ENCODE results near the gene EMILIN1.
"Not testable (repeated sequence)": the region's sequence is repeated elsewhere in the genome, so short reads cannot be mapped to it uniquely, and the experiment has no call there.

The EMILIN1 gene

GRCh38 chr2:27071277-27071989, 7.0 kb upstream of the EMILIN1 start, which contains the start of gene OST4:
OST4 (minus strand) TSS chr2:27071654.
- CTCF ChIA-PET = interaction anchor here (1.1 kb wide), 1 partner anchor 827 kb away, joined by 3 read pairs; the partner anchor contains the start of genes HADHA and HADHB

GRCh38 chr2:27071990-27072830, 6.2 kb upstream of the EMILIN1 start:
- CTCF ChIA-PET = interaction anchor here (1.5 kb wide), 1 partner anchor 9 kb away, joined by 4 read pairs; no protein-coding TSS in a partner anchor
- POLR2A ChIA-PET = interaction anchor here (0.6 to 5.2 kb wide), 14 partner anchors 9 to 226 kb away, joined by 3 to 91 read pairs (median 6); partner anchors contain the start of genes AGBL5, KHK, SLC30A3 and TRIM54
- DNase-seq (ENCODE audit: extremely low spot score) = peak; percentile 10
- no peak for TF ChIP-seq ARNT (IDR thresholded peaks at IDR 0.05)
- TF ChIP-seq NFRKB (IDR thresholded peaks at IDR 0.05) = no peak
- TF ChIP-seq ZNF384 (IDR thresholded peaks at IDR 0.05) = no peak
- no peak for TF ChIP-seq HDGF (IDR thresholded peaks at IDR 0.05; ENCODE audit: borderline replicate concordance)
- TF ChIP-seq LEF1 (IDR thresholded peaks at IDR 0.05; ENCODE audit: borderline replicate concordance) = no peak
- no peak for TF ChIP-seq TARDBP (IDR thresholded peaks at IDR 0.05)
- TF ChIP-seq BHLHE40 (IDR thresholded peaks at IDR 0.05; ENCODE audit: borderline replicate concordance) = no peak
- no peak for TF ChIP-seq L3MBTL2 (conservative IDR thresholded peaks at IDR 0.05)
- no peak for TF ChIP-seq SP1 (IDR thresholded peaks at IDR 0.05)
- TF ChIP-seq FOXK2 (IDR thresholded peaks at IDR 0.05) = no peak
- TF ChIP-seq PKNOX1 (IDR thresholded peaks at IDR 0.05) = no peak
- no peak for TF ChIP-seq CTBP1 (IDR thresholded peaks at IDR 0.05; ENCODE audit: borderline replicate concordance)
- no peak for TF ChIP-seq ELF4 (IDR thresholded peaks at IDR 0.05)
- no peak for TF ChIP-seq FOXM1 (IDR thresholded peaks at IDR 0.05; ENCODE audit: borderline replicate concordance)
- no peak for TF ChIP-seq SUZ12 (IDR thresholded peaks at IDR 0.05)
- TF ChIP-seq FOXA1 (IDR thresholded peaks at IDR 0.05) = no peak

More at GRCh38 chr2:27071277-27071989, 7.0 kb upstream of the EMILIN1 start, which contains the start of gene OST4:
- TF ChIP-seq ZNF384 (IDR thresholded peaks at IDR 0.05) (no peak), NFRKB (IDR thresholded peaks at IDR 0.05) (no peak), TARDBP (IDR thresholded peaks at IDR 0.05) (no peak)
- peak; percentile 96 for DNase-seq (ENCODE audit: extremely low spot score)
- POLR2A ChIA-PET = interaction anchor here (0.6 to 5.2 kb wide), 15 partner anchors 9 to 225 kb away, joined by 3 to 91 read pairs (median 5); partner anchors contain the start of genes AGBL5, KHK, SLC30A3 and TRIM54

GRCh38 chr2:27072920-27073319, 5.5 kb upstream of the EMILIN1 start:
- CTCF ChIA-PET = interaction anchor here (1.5 kb wide), 1 partner anchor 8 kb away, joined by 4 read pairs; no protein-coding TSS in a partner anchor
- DNase-seq (ENCODE audit: extremely low spot score) = no peak
- TF ChIP-seq FOXK2 (IDR thresholded peaks at IDR 0.05) (no peak), CTBP1 (IDR thresholded peaks at IDR 0.05; ENCODE audit: borderline replicate concordance) (no peak), TARDBP (IDR thresholded peaks at IDR 0.05) (no peak), FOXA1 (IDR thresholded peaks at IDR 0.05) (no peak), HDGF (IDR thresholded peaks at IDR 0.05; ENCODE audit: borderline replicate concordance) (no peak)
- POLR2A ChIA-PET = interaction anchor here (1.1 to 5.2 kb wide), 4 partner anchors 10 to 20 kb away, joined by 3 to 91 read pairs (median 46); partner anchors contain the start of genes AGBL5 and KHK

- no peak for TF ChIP-seq NFRKB (IDR thresholded peaks at IDR 0.05)
- no peak for TF ChIP-seq CTBP1 (IDR thresholded peaks at IDR 0.05; ENCODE audit: borderline replicate concordance)
Observed at GRCh38 chr2:27073782-27074181, 4.6 kb upstream of the EMILIN1 start.

GRCh38 chr2:27074738-27075565, 3.5 kb upstream of the EMILIN1 start:
- ChIA-PET POLR2A (interaction anchor here (5.2 kb wide), 1 partner anchor 22 kb away, joined by 91 read pairs; the partner anchor contains the start of gene AGBL5), CTCF (no interaction called here)
- DNase-seq (ENCODE audit: extremely low spot score) = no peak
- no peak for TF ChIP-seq SUZ12 (IDR thresholded peaks at IDR 0.05)
- no peak for TF ChIP-seq ZNF384 (IDR thresholded peaks at IDR 0.05)
- no peak for TF ChIP-seq FOXA1 (IDR thresholded peaks at IDR 0.05)
- TF ChIP-seq ARNT (IDR thresholded peaks at IDR 0.05) = no peak
- no peak for TF ChIP-seq L3MBTL2 (conservative IDR thresholded peaks at IDR 0.05)
- no peak for TF ChIP-seq SP1 (IDR thresholded peaks at IDR 0.05)
- no peak for TF ChIP-seq HDGF (IDR thresholded peaks at IDR 0.05; ENCODE audit: borderline replicate concordance)
- no peak for TF ChIP-seq FOXM1 (IDR thresholded peaks at IDR 0.05; ENCODE audit: borderline replicate concordance)
- no peak for TF ChIP-seq PKNOX1 (IDR thresholded peaks at IDR 0.05)
- no peak for TF ChIP-seq TARDBP (IDR thresholded peaks at IDR 0.05)
- no peak for TF ChIP-seq NFRKB (IDR thresholded peaks at IDR 0.05)
- TF ChIP-seq ELF4 (IDR thresholded peaks at IDR 0.05) = no peak
- TF ChIP-seq CTBP1 (IDR thresholded peaks at IDR 0.05; ENCODE audit: borderline replicate concordance) = no peak
- no peak for TF ChIP-seq FOXK2 (IDR thresholded peaks at IDR 0.05)
- no peak for TF ChIP-seq LEF1 (IDR thresholded peaks at IDR 0.05; ENCODE audit: borderline replicate concordance)
- TF ChIP-seq BHLHE40 (IDR thresholded peaks at IDR 0.05; ENCODE audit: borderline replicate concordance) = no peak

More at GRCh38 chr2:27073782-27074181, 4.6 kb upstream of the EMILIN1 start:
- no peak for DNase-seq (ENCODE audit: extremely low spot score)
- ChIA-PET CTCF (no interaction called here), POLR2A (interaction anchor here (4.5 to 5.2 kb wide), 2 partner anchors 9 to 21 kb away, joined by 76 to 91 read pairs; partner anchors contain the start of gene AGBL5)

- DNase-seq (ENCODE audit: extremely low spot score); POLR2A ChIA-PET; CTCF ChIA-PET: not testable (repeated sequence)
Observed at GRCh38 chr2:27075566-27075871, 2.9 kb upstream of the EMILIN1 start.
